IMR-90 (cell line): ENCODE results near the gene DYNLT4. TPM values are rescaled to one million over a fixed set of nuclear protein-coding genes. Genes with fewer than 3 reads are reported as not detected.

Experiments used
- ATAC-seq: fragments of 200-7000 bp; cut with Tn5 transposase; 2 replicates; pipeline ENCODE4 v1.9.1; 2020; ENCODE audit warnings: low read depth, mild to moderate bottlenecking, moderate library complexity
- BruUV-seq: library from RNA; stranded (reverse); fragments of 400-500 nt; replicated peaks from 2 replicates; lab custom pipeline; 2021; lab: Mats Ljungman, UMichigan
- CTCF ChIA-PET: fragments of 300-600 bp; formaldehyde crosslinking; extraction: SDS; loops from one replicate; lab custom pipeline; 2021; ENCODE audit warnings: antibody characterized with exemption; lab: Yijun Ruan, JAX
- POLR2A ChIA-PET: fragments of 300-600 bp; sonication (Branson Sonifier 250); formaldehyde crosslinking; loops from one replicate; lab custom pipeline; 2022; ENCODE audit warnings: antibody characterized with exemption; ENCODE audit not compliant: unreplicated experiment; lab: Charles Lee
- DNase-seq: peaks from one replicate; pipeline ENCODE4 v3.0.0; 2013
- H2AFZ ChIP-seq: replicated peaks from 2 replicates; pipeline ENCODE3; 2013; ENCODE audit warnings: low read length, mild to moderate bottlenecking; ENCODE audit not compliant: poor library complexity
- H2AK5ac ChIP-seq: 2 replicates; pipeline ENCODE4 v1.6.1; 2013; ENCODE audit warnings: low read depth, low read length, inconsistent platforms
- H2AK9ac ChIP-seq: replicated peaks from 2 replicates; pipeline ENCODE3; 2013; ENCODE audit warnings: mild to moderate bottlenecking, low read depth, low read length, moderate library complexity; ENCODE audit not compliant: poor library complexity
- H2BK120ac ChIP-seq: 2 replicates; pipeline ENCODE4 v1.6.1; 2013; ENCODE audit warnings: low read depth, low read length, inconsistent platforms
- H2BK15ac ChIP-seq: 3 replicates; pipeline ENCODE4 v1.6.1; 2013; ENCODE audit warnings: low read depth, low read length, inconsistent platforms
- H2BK20ac ChIP-seq: 2 replicates; pipeline ENCODE4 v1.6.1; 2013; ENCODE audit warnings: low read depth, mild to moderate bottlenecking, inconsistent platforms, low read length, moderate library complexity
- H2BK5ac ChIP-seq: 2 replicates; pipeline ENCODE4 v1.6.1; 2013; ENCODE audit warnings: mild to moderate bottlenecking, low read depth, low read length, inconsistent platforms; ENCODE audit not compliant: poor library complexity, severe bottlenecking
- H3K14ac ChIP-seq: replicated peaks from 2 replicates; pipeline ENCODE4 v1.6.1; 2013; ENCODE audit warnings: low read depth, low read length, inconsistent platforms
- H3K18ac ChIP-seq: 2 replicates; pipeline ENCODE4 v1.6.1; 2013; ENCODE audit warnings: low read depth, low read length, control low read depth
- H3K23ac ChIP-seq: 2 replicates; pipeline ENCODE4 v1.6.1; 2013; ENCODE audit warnings: low read depth, low read length, inconsistent platforms
- H3K27ac ChIP-seq: 2 replicates; pipeline ENCODE4 v1.5.1; 2013; ENCODE audit warnings: mild to moderate bottlenecking, control low read depth, low read length; ENCODE audit not compliant: insufficient read depth
- H3K27me3 ChIP-seq: 2 replicates; pipeline ENCODE4 v1.6.1; 2013; ENCODE audit warnings: low read length; ENCODE audit not compliant: control insufficient read depth, insufficient read depth
- H3K36me3 ChIP-seq: 2 replicates; pipeline ENCODE4 v1.6.1; 2013; ENCODE audit warnings: low read length, mixed read lengths; ENCODE audit not compliant: control insufficient read depth, insufficient read depth
- H3K4ac ChIP-seq: 2 replicates; pipeline ENCODE4 v1.6.1; 2013; ENCODE audit warnings: low read depth, low read length, inconsistent platforms
- H3K4me1 ChIP-seq: 2 replicates; pipeline ENCODE4 v1.6.1; 2013; ENCODE audit warnings: low read length, mixed read lengths; ENCODE audit not compliant: control insufficient read depth, insufficient read depth
- H3K4me2 ChIP-seq: 2 replicates; pipeline ENCODE4 v1.6.1; 2013; ENCODE audit warnings: low read depth, mild to moderate bottlenecking, control low read depth, low read length, moderate library complexity
- H3K4me3 ChIP-seq: 2 replicates; pipeline ENCODE4 v1.5.1; 2013; ENCODE audit warnings: low read depth, mild to moderate bottlenecking, control low read depth, low read length, moderate library complexity; ENCODE audit not compliant: insufficient read depth
- H3K56ac ChIP-seq: 2 replicates; pipeline ENCODE4 v1.6.1; 2013; ENCODE audit warnings: low read length, inconsistent platforms; ENCODE audit not compliant: insufficient read depth; ENCODE audit errors: extremely low read depth
- H3K79me1 ChIP-seq, 2 experiments: 2 replicates each; pipeline ENCODE4 v1.6.1; 2013; ENCODE audit warnings: low read length in 2 of 2, inconsistent platforms in 1 of 2, low read depth in 1 of 2
- H3K9ac ChIP-seq: 2 replicates; pipeline ENCODE4 v1.6.1; 2013; ENCODE audit warnings: low read depth, low read length, control low read depth
- H3K9me1 ChIP-seq: 2 replicates; pipeline ENCODE4 v1.6.1; 2013; ENCODE audit warnings: low read length, inconsistent platforms; ENCODE audit not compliant: insufficient read depth
- H3K9me3 ChIP-seq: 2 replicates; pipeline ENCODE4 v1.6.1; 2013; ENCODE audit warnings: low read length; ENCODE audit not compliant: control insufficient read depth, insufficient read depth
- H4K20me1 ChIP-seq: 2 replicates; pipeline ENCODE4 v1.6.1; 2013; ENCODE audit warnings: low read length, inconsistent platforms; ENCODE audit not compliant: insufficient read depth
- H4K5ac ChIP-seq: 2 replicates; pipeline ENCODE4 v1.6.1; 2013; ENCODE audit warnings: mild to moderate bottlenecking, low read depth, low read length, control low read depth
- H4K8ac ChIP-seq, 2 experiments: 2 replicates each; pipeline ENCODE4 v1.6.1; 2013; ENCODE audit warnings: low read depth in 2 of 2, low read length in 2 of 2, control low read depth in 1 of 2, inconsistent platforms in 1 of 2
- H4K91ac ChIP-seq: 2 replicates; pipeline ENCODE4 v1.6.1; 2013; ENCODE audit warnings: low read depth, low read length, inconsistent platforms; ENCODE audit not compliant: insufficient read depth
- CTCF ChIP-seq: conservative IDR thresholded peaks from 2 replicates; pipeline ENCODE4 v1.5.1; 2012; ENCODE audit warnings: mild to moderate bottlenecking, low read depth, low read length, improper control_type of control experiment
- ELK1 ChIP-seq: fragments of 150-350 bp; IDR thresholded peaks from 2 replicates; pipeline ENCODE4 v1.6.1; 2016; ENCODE audit warnings: low read depth, mild to moderate bottlenecking, low read length, moderate library complexity, borderline replicate concordance
- MAFK ChIP-seq: IDR thresholded peaks from 2 replicates; pipeline ENCODE4 v1.6.1; 2012; ENCODE audit warnings: low read depth, low read length, improper control_type of control experiment
- MAZ ChIP-seq: IDR thresholded peaks from 2 replicates; pipeline ENCODE4 v1.6.1; 2012; ENCODE audit warnings: low read depth, mild to moderate bottlenecking, low read length, improper control_type of control experiment, moderate library complexity, borderline replicate concordance
- MXI1 ChIP-seq: IDR thresholded peaks from 2 replicates; pipeline ENCODE4 v1.6.1; 2012; ENCODE audit warnings: low read depth, mild to moderate bottlenecking, low read length, moderate library complexity, borderline replicate concordance
- RAD21 ChIP-seq: IDR thresholded peaks from 2 replicates; pipeline ENCODE4 v1.6.1; 2012; ENCODE audit warnings: low read length, improper control_type of control experiment
- SMC3 ChIP-seq: fragments of 150-350 bp; IDR thresholded peaks from 2 replicates; pipeline ENCODE4 v1.6.1; 2016; ENCODE audit warnings: low read depth, mild to moderate bottlenecking, antibody characterized with exemption, low read length, moderate library complexity
- WGBS, 2 experiments: methylation state at CpG; one replicate each; pipeline versions ENCODE4 v1.1.5 to v1.1.7; 2013; ENCODE audit warnings: missing lambda C conversion rate in 2 of 2; ENCODE audit not compliant: insufficient read length in 1 of 2; ENCODE audit errors: extremely low coverage in 2 of 2; 5-methylcytosine and 5-hydroxymethylcytosine counted together
- dilution Hi-C: fragments of 300-500 bp; cut with HindIII; formaldehyde crosslinking; loops from one replicate; pipeline ENCODE4 v1.14.3; 2018; ENCODE audit warnings: low sequenced_read_pairs; ENCODE audit not compliant: unreplicated experiment
- in situ Hi-C: fragments of 300-500 bp; cut with MboI; formaldehyde crosslinking; loops from 3 replicates; pipeline ENCODE4 v1.14.3; 2019; ENCODE audit warnings: low sequenced_read_pairs, inconsistent platforms, mixed read lengths
- intact Hi-C: fragments of 100-400 bp; cut with micrococcal nuclease; formaldehyde crosslinking; loops from 2 replicates; pipeline ENCODE4 v1.10.0; 2022
- polyA plus RNA-seq, 3 experiments: library from polyadenylated mRNA; depleted of rRNA; stranded (reverse); fragments of >200 nt; gene quantifications; 2 replicates each; pipeline ENCODE4 v1.2.3, GENCODE V29; 2012; ENCODE audit warnings: low replicate concordance in 1 of 3
- total RNA-seq: library from RNA; depleted of rRNA; stranded (reverse); fragments of >200 nt; gene quantifications from 2 replicates; pipeline ENCODE4 v1.2.3, GENCODE V29; 2012

DYNLT4 gene
- total and polyA plus RNA-seq, 2 of the 4 experiments (the other 2 are of a cell fraction), result not detected

GRCh38 chr1:44830900-44831304 is 23.8 kb upstream of the DYNLT4 start:
- H2BK15ac ChIP-seq, result no peak overlapping the region
- no TSS peak for BruUV-seq
- no peak overlapping the region for H2AK9ac ChIP-seq
- no peak overlapping the region for H3K14ac ChIP-seq
- TF ChIP-seq MAZ (no peak), ELK1 (no peak), MAFK (no peak), CTCF (no peak), SMC3 (no peak), RAD21 (no peak), MXI1 (no peak)
- no peak overlapping the region for H2AK5ac ChIP-seq
- DNase-seq (no peak), ATAC-seq (no peak)
- H2BK120ac ChIP-seq, result no peak overlapping the region
- ChIA-PET CTCF (no interaction called here), POLR2A (interaction anchor here (1.1 kb wide), 1 partner anchor 12 kb away, joined by 3 read pairs; no protein-coding TSS in a partner anchor)
- dilution Hi-C loops, result no loop called here
- no peak overlapping the region for H3K4me2 ChIP-seq
- H3K23ac ChIP-seq, result no peak overlapping the region
- H3K9me3 ChIP-seq, result no peaks in the 10 kb centered on the region
- H3K9me1 ChIP-seq, result no peaks in the 10 kb centered on the region
- no peak overlapping the region for H3K56ac ChIP-seq
- H3K4me3 ChIP-seq, result no peak overlapping the region
- no peaks in the 10 kb centered on the region for H3K79me1 ChIP-seq
- H3K36me3 ChIP-seq, result no peaks in the 10 kb centered on the region
- H3K18ac ChIP-seq, result no peak overlapping the region
- H2AFZ ChIP-seq, result no peak overlapping the region
- in situ Hi-C loops, result loop anchor here (10.0 kb wide), 1 partner anchor 474 kb away; no protein-coding TSS in a partner anchor
- H3K27me3 ChIP-seq, result no peaks in the 10 kb centered on the region
- H2BK5ac ChIP-seq, result no peak overlapping the region
- no peak overlapping the region for H3K4ac ChIP-seq
- H2BK20ac ChIP-seq, result no peak overlapping the region
- intact Hi-C loops, result no loop called here
- no peak overlapping the region for H3K27ac ChIP-seq
- H3K4me1 ChIP-seq, result no peaks in the 10 kb centered on the region
- H4K20me1 ChIP-seq, result no peaks in the 10 kb centered on the region
- 87% methylated on average over 3 of the region's 10 CpGs; no CpG with 5 or more reads in 1 of the 2 experiments for WGBS, 2 experiments
- H4K8ac ChIP-seq, result no peak overlapping the region
- H3K9ac ChIP-seq, result no peak overlapping the region
- no peak overlapping the region for H4K91ac ChIP-seq
- no peak overlapping the region for H4K5ac ChIP-seq
